Endothelial cell of umbilical vein (primary cell): ENCODE results near the gene SAFB. TPM values are rescaled to one million over a fixed set of nuclear protein-coding genes. Genes with fewer than 3 reads are reported as not detected.

Experiments
- BruUV-seq: library from RNA; stranded (reverse); fragments of 400-500 nt; replicated peaks from 2 replicates; lab custom pipeline; 2021; lab: Mats Ljungman, UMichigan
- CTCF ChIA-PET: fragments of 300-600, 350-600 bp; sonication (Branson Sonifier 250); formaldehyde crosslinking; loops from one replicate; lab custom pipeline; 2021; ENCODE audit warnings: antibody characterized with exemption, inconsistent platforms; lab: Charles Lee
- POLR2A ChIA-PET: fragments of 300-600, 350-600 bp; sonication (Branson Sonifier 250); formaldehyde crosslinking; loops from one replicate; lab custom pipeline; 2021; ENCODE audit warnings: antibody characterized with exemption, inconsistent platforms; lab: Charles Lee
- DNase-seq: peaks from one replicate; pipeline ENCODE4 v3.0.0-alpha.2; 2011; ENCODE audit warnings: low read depth, low spot score
- FAIRE-seq: peaks from 2 replicates; lab custom pipeline; 2011; peaks lifted over from hg19 to GRCh38; lab: Jason Lieb, UNC
- H2AFZ ChIP-seq: 2 replicates; pipeline ENCODE4 v1.6.0; 2012; ENCODE audit warnings: low read depth, low read length, control low read depth, inconsistent platforms
- H3K27ac ChIP-seq: 2 replicates; pipeline ENCODE4 v1.5.1; 2011; ENCODE audit warnings: low read depth, mild to moderate bottlenecking, control low read depth, low read length, moderate library complexity; ENCODE audit not compliant: insufficient read depth
- H3K27me3 ChIP-seq, 2 experiments: 2 replicates each; pipeline versions ENCODE4 v1.6.0 to v1.6.1; 2011; ENCODE audit warnings: low read length in 2 of 2, mixed read lengths in 1 of 2; ENCODE audit not compliant: control insufficient read depth in 2 of 2, insufficient read depth in 2 of 2
- H3K36me3 ChIP-seq, 2 experiments: 2 replicates in 1 of 2; 3 replicates in 1 of 2; pipeline ENCODE4 v1.5.1; 2011; ENCODE audit warnings: low read length in 2 of 2, mild to moderate bottlenecking in 1 of 2, moderate library complexity in 1 of 2; ENCODE audit not compliant: control insufficient read depth in 2 of 2, insufficient read depth in 2 of 2; ENCODE audit errors: extremely low read depth in 1 of 2
- H3K4me1 ChIP-seq: 3 replicates; pipeline ENCODE4 v1.5.1; 2011; ENCODE audit warnings: mild to moderate bottlenecking, low read length; ENCODE audit not compliant: control insufficient read depth, insufficient read depth; ENCODE audit errors: extremely low read depth
- H3K4me2 ChIP-seq: 2 replicates; pipeline ENCODE4 v1.6.1; 2011; ENCODE audit warnings: low read length, control low read depth, mixed read lengths; ENCODE audit not compliant: insufficient read depth
- H3K4me3 ChIP-seq, 3 experiments: fragments of 200-600 bp in 1 of 3; sonication (generic), shearing (Covaris generic) in 1 of 3; replicated peaks in 1 of 3; 2 replicates each; pipeline ENCODE4 v1.5.1; 2011 to 2016; ENCODE audit warnings: control low read depth in 3 of 3, low read length in 3 of 3, mild to moderate bottlenecking in 2 of 3, inconsistent platforms in 1 of 3, low read depth in 1 of 3, moderate library complexity in 1 of 3; ENCODE audit not compliant: insufficient read depth in 1 of 3
- H3K79me2 ChIP-seq: 2 replicates; pipeline ENCODE4 v1.6.0; 2012; ENCODE audit warnings: low read length, inconsistent platforms; ENCODE audit not compliant: control insufficient read depth, insufficient read depth
- H3K9ac ChIP-seq: replicated peaks from 2 replicates; pipeline ENCODE3; 2011; ENCODE audit warnings: low read length, control low read depth; ENCODE audit not compliant: insufficient read depth; ENCODE audit errors: extremely low read depth
- H3K9me1 ChIP-seq: replicated peaks from 3 replicates; pipeline ENCODE4 v1.6.0; 2011; ENCODE audit warnings: mild to moderate bottlenecking, low read length; ENCODE audit not compliant: control insufficient read depth, insufficient read depth; ENCODE audit errors: extremely low read depth
- H3K9me3 ChIP-seq: replicated peaks from 2 replicates; pipeline ENCODE4 v1.5.1; 2012; ENCODE audit warnings: low read length, inconsistent platforms; ENCODE audit not compliant: control insufficient read depth, insufficient read depth
- H4K20me1 ChIP-seq: replicated peaks from 2 replicates; pipeline ENCODE3; 2011; ENCODE audit warnings: mild to moderate bottlenecking, low read length; ENCODE audit not compliant: control insufficient read depth, insufficient read depth; ENCODE audit errors: extremely low read depth
- CTCF ChIP-seq, 2 donors: IDR thresholded peaks; 1 replicate in 1 of 2; 2 replicates in 1 of 2; pipeline ENCODE4 v1.5.1; 2011; ENCODE audit warnings: low read length in 2 of 2, mild to moderate bottlenecking in 2 of 2, moderate library complexity in 2 of 2, control low read depth in 1 of 2, inconsistent platforms in 1 of 2, low read depth in 1 of 2; ENCODE audit not compliant: insufficient read depth in 1 of 2; ENCODE audit errors: extremely low read depth in 1 of 2
- EZH2 ChIP-seq: IDR thresholded peaks from 2 replicates; pipeline ENCODE4 v1.6.1; 2012; ENCODE audit warnings: borderline replicate concordance, low read depth, mild to moderate bottlenecking, moderate library complexity, low read length, inconsistent platforms; ENCODE audit not compliant: severe bottlenecking
- FOS ChIP-seq: IDR thresholded peaks from 2 replicates; pipeline ENCODE4 v1.6.1; 2011; ENCODE audit warnings: mild to moderate bottlenecking, low read length, moderate library complexity, borderline replicate concordance; ENCODE audit not compliant: insufficient read depth
- GATA2 ChIP-seq: IDR thresholded peaks from 2 replicates; pipeline ENCODE4 v1.7.0; 2011; ENCODE audit warnings: low read depth, mild to moderate bottlenecking, moderate library complexity, mixed read lengths, low read length; ENCODE audit not compliant: insufficient read length, insufficient read depth
- JUN ChIP-seq: IDR thresholded peaks from 2 replicates; pipeline ENCODE4 v1.6.1; 2011; ENCODE audit warnings: borderline replicate concordance, low read depth; ENCODE audit not compliant: insufficient read length, insufficient read depth
- MAX ChIP-seq: IDR thresholded peaks from 2 replicates; pipeline ENCODE4 v1.6.1; 2011; ENCODE audit not compliant: insufficient read depth, insufficient read length
- MYC ChIP-seq: IDR thresholded peaks from one replicate; pipeline ENCODE4 v1.6.1; 2011; ENCODE audit warnings: mild to moderate bottlenecking, low read depth, low read length
- POLR2A ChIP-seq: IDR thresholded peaks from 2 replicates; pipeline ENCODE4 v1.6.1; 2012; ENCODE audit warnings: low read depth, mild to moderate bottlenecking, control low read depth, low read length
- POLR2AphosphoS5 ChIP-seq: IDR thresholded peaks from 2 replicates; pipeline ENCODE4 v1.6.1; 2012; ENCODE audit warnings: low read depth, mild to moderate bottlenecking, control low read depth, low read length, moderate library complexity; ENCODE audit not compliant: insufficient read depth
- dilution Hi-C: fragments of 300-500 bp; cut with MboI; formaldehyde crosslinking; loops from one replicate; pipeline ENCODE4 v1.15.0; 2019; ENCODE audit warnings: low sequenced_read_pairs; ENCODE audit not compliant: extremely low pct_ligation_motif_present
- intact Hi-C: fragments of 100-400 bp; cut with micrococcal nuclease; formaldehyde crosslinking; loops from one replicate; pipeline ENCODE4 v1.10.0; 2022
- polyA plus RNA-seq, 4 experiments: library from polyadenylated mRNA; depleted of rRNA in 3 of 4; stranded (reverse) in 3 of 4; unstranded in 1 of 4; fragments of >200 nt; gene quantifications; 2 replicates each; pipeline versions ENCODE4 v1.2.1 to v1.2.3, GENCODE V29; 2011 to 2012; ENCODE audit warnings: missing spikeins in 1 of 4
- total RNA-seq: library from RNA; stranded (reverse); gene quantifications from 2 replicates; pipeline ENCODE4 v1.2.3, GENCODE V29; 2021

The SAFB gene
- total and polyA plus RNA-seq, 2 donors (not counting 3 experiments of a cell fraction or from before 2014, with no cell fraction given), result 44.7 to 109 TPM

GRCh38 chr19:5586300-5587070, 36.4 kb upstream of the SAFB start:
- Histone ChIP-seq H3K9ac (no peak overlapping the region), H3K9me1 (no peaks in the 10 kb centered on the region), H4K20me1 (no peaks in the 10 kb centered on the region), H2AFZ (no peak overlapping the region), H3K27me3 (no peaks in the 10 kb centered on the region), H3K79me2 (no peaks in the 10 kb centered on the region), H3K4me1 (no peaks in the 10 kb centered on the region), H3K36me3 (peaks cover 9 to 35% of the 10 kb centered on the region in 2 experiments), H3K4me2 (no peak overlapping the region), H3K27ac (no peak overlapping the region), H3K4me3 (no peak overlapping the region), H3K9me3 (no peaks in the 10 kb centered on the region)
- dilution Hi-C loops (no loop called here), intact Hi-C loops (no loop called here)
- ChIA-PET CTCF (no interaction called here), POLR2A (no interaction called here)
- FAIRE-seq (no peak), DNase-seq (no peak)
- BruUV-seq, result no TSS peak
- TF ChIP-seq JUN, result no peak
- no peak for TF ChIP-seq MAX
- TF ChIP-seq FOS, result no peak
- TF ChIP-seq GATA2, result no peak
- TF ChIP-seq EZH2, result no peak
- no peak for TF ChIP-seq CTCF (IDR thresholded peaks at IDR 0.05; ENCODE audit: extremely low read depth in 1 of 2, insufficient read depth in 1 of 2, low read depth in 1 of 2, low read length in 2 of 2)
- TF ChIP-seq POLR2A, result no peak
- TF ChIP-seq MYC, result no peak
- no peak for TF ChIP-seq POLR2AphosphoS5
